Ishikawa (cell line): ENCODE measurements around the gene MEGF9.

ENCODE experiments used
- CREB1 ChIP-seq: IDR thresholded peaks from 2 replicates; pipeline ENCODE4 v1.6.1; 2012; ENCODE audit warnings: low read depth
- EP300 ChIP-seq: IDR thresholded peaks from 2 replicates; pipeline ENCODE4 v1.6.1; 2012; ENCODE audit warnings: borderline replicate concordance
- FOXM1 ChIP-seq: IDR thresholded peaks from 2 replicates; pipeline ENCODE4 v1.6.1; 2012; ENCODE audit warnings: low read depth, borderline replicate concordance
- NFIC ChIP-seq: IDR thresholded peaks from 2 replicates; pipeline ENCODE4 v1.6.1; 2012
- RAD21 ChIP-seq: IDR thresholded peaks from 2 replicates; pipeline ENCODE4 v1.6.1; 2012; ENCODE audit warnings: low read depth
- REST ChIP-seq: IDR thresholded peaks from 2 replicates; pipeline ENCODE4 v1.6.1; 2012; ENCODE audit warnings: low read depth, mild to moderate bottlenecking
- TEAD4 ChIP-seq: IDR thresholded peaks from 2 replicates; pipeline ENCODE4 v1.6.1; 2012
- YY1 ChIP-seq: IDR thresholded peaks from 2 replicates; pipeline ENCODE4 v1.6.1; 2012; ENCODE audit warnings: low read depth
- ZBTB7A ChIP-seq: IDR thresholded peaks from 2 replicates; pipeline ENCODE4 v1.6.1; 2012; ENCODE audit warnings: low read depth
- TF ChIP-seq, protein P1 (sequence below): IDR thresholded peaks from 2 replicates; pipeline ENCODE4 v1.6.1; 2012

DNA sequence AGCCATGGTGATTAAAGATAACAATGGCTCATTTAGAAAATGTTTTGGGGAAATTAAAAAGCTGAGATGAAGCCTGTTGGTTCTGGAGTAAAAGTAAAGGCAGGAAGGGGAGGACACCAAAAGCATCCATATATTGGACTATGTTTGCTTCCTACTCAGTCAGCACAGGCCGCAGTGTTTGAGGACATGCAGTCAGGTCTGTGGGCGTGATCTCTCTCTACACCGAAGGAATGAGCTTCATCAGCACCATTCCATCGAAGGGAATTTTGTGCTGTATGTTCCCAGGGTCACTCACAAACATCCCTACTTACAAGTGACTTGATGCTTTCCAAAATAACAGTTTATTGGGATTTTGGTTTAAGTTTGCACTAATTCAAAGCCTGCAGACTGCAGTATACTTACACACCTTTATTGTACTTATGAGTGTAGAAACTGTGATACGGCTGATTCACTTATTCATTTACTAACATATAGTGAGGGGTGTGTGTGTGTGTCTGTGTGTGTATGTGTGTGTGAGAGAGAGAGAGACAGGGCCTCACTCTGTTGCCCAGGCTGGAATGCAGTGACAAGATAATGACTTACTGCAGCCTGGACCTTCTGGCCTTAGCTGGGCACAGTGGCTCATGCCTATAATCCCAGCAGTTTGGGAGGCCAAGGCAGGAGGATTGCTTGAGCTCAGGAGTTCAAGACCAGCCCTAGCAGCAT, 120.9 kb downstream of the MEGF9 start:
- TF ChIP-seq EP300 (no peak), RAD21 (no peak), FOXM1 (no peak), YY1 (no peak), REST (no peak), NFIC (no peak), TEAD4 (no peak), CREB1 (no peak), ZBTB7A (no peak)
- TF ChIP-seq, protein P1, sequence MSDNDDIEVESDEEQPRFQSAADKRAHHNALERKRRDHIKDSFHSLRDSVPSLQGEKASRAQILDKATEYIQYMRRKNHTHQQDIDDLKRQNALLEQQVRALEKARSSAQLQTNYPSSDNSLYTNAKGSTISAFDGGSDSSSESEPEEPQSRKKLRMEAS = no peak
